ENCODE results near the gene LRP1B.

Gene LRP1B

GRCh38 chr2:140257692-140258300 lies 1873.0 kb downstream of the LRP1B start:
- no peak for DNase-seq (ENCODE audit: low read depth in 2 of 2)

GRCh38 chr2:140256080-140256479 lies 1874.7 kb downstream of the LRP1B start:
- no peak for DNase-seq (ENCODE audit: low read depth in 2 of 2)

- no peak for DNase-seq (ENCODE audit: low read depth in 2 of 2)
Observed at GRCh38 chr2:140249821-140250220, 1881.0 kb downstream of the LRP1B start.

- DNase-seq (ENCODE audit: low read depth in 2 of 2) = no peak
Observed at GRCh38 chr2:140248623-140249022, 1882.2 kb downstream of the LRP1B start.

- DNase-seq (ENCODE audit: low read depth in 2 of 2) = no peak
Observed at GRCh38 chr2:140247451-140248195, 1883.2 kb downstream of the LRP1B start.

- no peak for DNase-seq (ENCODE audit: low read depth in 2 of 2)
Observed at GRCh38 chr2:140246957-140247356, 1883.9 kb downstream of the LRP1B start.

- no peak for DNase-seq (ENCODE audit: low read depth in 2 of 2)
Observed at GRCh38 chr2:140246058-140246457, 1884.8 kb downstream of the LRP1B start.

- no peak for DNase-seq (ENCODE audit: low read depth in 2 of 2)
Observed at GRCh38 chr2:140242889-140243288, 1887.9 kb downstream of the LRP1B start.

GRCh38 chr2:140234116-140234515 lies 1896.7 kb downstream of the LRP1B start:
- no peak for DNase-seq (ENCODE audit: low read depth in 2 of 2)

GRCh38 chr2:140210963-140211362 lies 1919.9 kb downstream of the LRP1B start:
- DNase-seq (ENCODE audit: low read depth in 2 of 2) = no peak

- no peak for DNase-seq (ENCODE audit: low read depth in 2 of 2)
Observed at GRCh38 chr2:140205093-140205492, 1925.7 kb downstream of the LRP1B start.

GRCh38 chr2:140203347-140203746 lies 1927.5 kb downstream of the LRP1B start:
- no peak for DNase-seq (ENCODE audit: low read depth in 2 of 2)

GRCh38 chr2:140201572-140201971 lies 1929.2 kb downstream of the LRP1B start:
- no peak for DNase-seq (ENCODE audit: low read depth in 2 of 2)

- no peak for DNase-seq (ENCODE audit: low read depth in 2 of 2)
Observed at GRCh38 chr2:140200764-140201163, 1930.1 kb downstream of the LRP1B start.

GRCh38 chr2:140200307-140200706 lies 1930.5 kb downstream of the LRP1B start:
- no peak for DNase-seq (ENCODE audit: low read depth in 2 of 2)

GRCh38 chr2:140199312-140199711 lies 1931.5 kb downstream of the LRP1B start:
- no peak for DNase-seq (ENCODE audit: low read depth in 2 of 2)

- no peak for DNase-seq (ENCODE audit: low read depth in 2 of 2)
Observed at GRCh38 chr2:140187086-140187485, 1943.7 kb downstream of the LRP1B start.

- DNase-seq (ENCODE audit: low read depth in 2 of 2) = no peak
Observed at GRCh38 chr2:140186313-140186712, 1944.5 kb downstream of the LRP1B start.

- no peak for DNase-seq (ENCODE audit: low read depth in 2 of 2)
Observed at GRCh38 chr2:140185076-140185475, 1945.7 kb downstream of the LRP1B start.

- DNase-seq (ENCODE audit: low read depth in 2 of 2) = no peak
Observed at GRCh38 chr2:140183056-140183765, 1947.6 kb downstream of the LRP1B start.
